GM12875 (cell line): ENCODE measurements around the gene IFI44.

ENCODE experiments used
- H3K4me3 ChIP-seq: one replicate; pipeline ENCODE4 v1.5.1; 2011; ENCODE audit warnings: low read depth, low read length, control low read depth
- TF ChIP-seq, protein P1 (sequence below): IDR thresholded peaks from 2 replicates; pipeline ENCODE4 v1.5.1; 2011; ENCODE audit warnings: low read depth, mild to moderate bottlenecking, control low read depth, inconsistent platforms, low read length, moderate library complexity, borderline replicate concordance; ENCODE audit not compliant: insufficient read depth

IFI44 gene

DNA sequence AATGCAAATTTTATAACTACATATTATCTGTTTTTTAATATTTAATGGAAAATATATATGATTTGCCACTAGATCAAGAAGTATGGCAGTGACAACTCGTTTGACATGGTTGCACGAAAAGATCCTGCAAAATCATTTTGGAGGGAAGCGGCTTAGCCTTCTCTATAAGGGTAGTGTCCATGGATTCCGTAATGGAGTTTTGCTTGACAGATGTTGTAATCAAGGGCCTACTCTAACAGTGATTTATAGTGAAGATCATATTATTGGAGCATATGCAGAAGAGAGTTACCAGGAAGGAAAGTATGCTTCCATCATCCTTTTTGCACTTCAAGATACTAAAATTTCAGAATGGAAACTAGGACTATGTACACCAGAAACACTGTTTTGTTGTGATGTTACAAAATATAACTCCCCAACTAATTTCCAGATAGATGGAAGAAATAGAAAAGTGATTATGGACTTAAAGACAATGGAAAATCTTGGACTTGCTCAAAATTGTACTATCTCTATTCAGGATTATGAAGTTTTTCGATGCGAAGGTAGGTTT is 556 bp downstream of the IFI44 start:
- H3K4me3 ChIP-seq: peak overlapping the region; percentile 52
- TF ChIP-seq, protein P1, sequence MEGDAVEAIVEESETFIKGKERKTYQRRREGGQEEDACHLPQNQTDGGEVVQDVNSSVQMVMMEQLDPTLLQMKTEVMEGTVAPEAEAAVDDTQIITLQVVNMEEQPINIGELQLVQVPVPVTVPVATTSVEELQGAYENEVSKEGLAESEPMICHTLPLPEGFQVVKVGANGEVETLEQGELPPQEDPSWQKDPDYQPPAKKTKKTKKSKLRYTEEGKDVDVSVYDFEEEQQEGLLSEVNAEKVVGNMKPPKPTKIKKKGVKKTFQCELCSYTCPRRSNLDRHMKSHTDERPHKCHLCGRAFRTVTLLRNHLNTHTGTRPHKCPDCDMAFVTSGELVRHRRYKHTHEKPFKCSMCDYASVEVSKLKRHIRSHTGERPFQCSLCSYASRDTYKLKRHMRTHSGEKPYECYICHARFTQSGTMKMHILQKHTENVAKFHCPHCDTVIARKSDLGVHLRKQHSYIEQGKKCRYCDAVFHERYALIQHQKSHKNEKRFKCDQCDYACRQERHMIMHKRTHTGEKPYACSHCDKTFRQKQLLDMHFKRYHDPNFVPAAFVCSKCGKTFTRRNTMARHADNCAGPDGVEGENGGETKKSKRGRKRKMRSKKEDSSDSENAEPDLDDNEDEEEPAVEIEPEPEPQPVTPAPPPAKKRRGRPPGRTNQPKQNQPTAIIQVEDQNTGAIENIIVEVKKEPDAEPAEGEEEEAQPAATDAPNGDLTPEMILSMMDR: no peak

DNA sequence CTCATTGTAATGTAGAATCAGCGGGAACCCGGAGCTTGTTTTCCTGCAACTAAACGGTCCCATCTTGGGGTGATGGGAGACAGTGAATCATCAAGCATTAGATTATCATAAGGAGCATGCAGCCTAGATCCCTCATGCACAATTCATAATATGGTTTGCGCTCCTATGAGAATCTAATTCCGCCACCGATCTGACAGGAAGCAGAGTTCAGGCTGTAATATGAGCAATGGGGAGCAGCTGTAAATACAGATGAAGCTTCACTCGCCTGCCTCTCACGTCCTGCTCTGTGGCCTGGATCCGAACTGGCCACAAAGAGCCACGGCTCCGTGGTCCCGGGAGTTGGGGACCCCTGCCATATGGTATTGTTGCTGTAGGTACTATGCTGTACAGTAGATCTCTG is 1.6 kb downstream of the IFI44 start:
- H3K4me3 ChIP-seq: peak overlapping the region; percentile 52
- TF ChIP-seq, protein P1: no peak

DNA sequence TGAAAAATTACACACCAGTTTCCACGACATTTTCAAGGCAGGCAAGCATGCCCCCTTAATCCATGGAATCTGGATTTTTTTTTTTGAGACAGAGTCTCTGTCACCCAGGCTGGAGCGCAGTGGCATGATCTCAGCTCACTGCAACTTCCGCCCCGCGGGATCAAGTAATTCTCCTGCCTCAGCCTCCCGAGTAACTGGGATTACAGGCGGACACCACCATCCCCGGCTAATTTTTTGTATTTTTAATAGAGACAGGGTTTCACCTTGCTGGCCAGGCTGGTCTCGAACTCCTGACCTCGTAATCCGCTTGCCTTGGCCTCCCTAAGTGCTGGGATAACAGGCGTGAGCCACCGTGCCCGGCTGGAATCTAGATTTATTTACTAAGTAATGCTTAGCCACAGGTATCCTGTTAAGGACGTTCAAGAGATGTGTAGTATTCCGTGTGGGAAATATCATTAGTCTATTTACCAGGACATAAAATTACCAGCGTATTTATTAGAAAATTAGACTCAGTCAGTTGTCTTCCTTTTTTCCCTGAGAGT is 2.5 kb downstream of the IFI44 start:
- H3K4me3 ChIP-seq: peak overlapping the region; percentile 19
- TF ChIP-seq, protein P1: no peak

DNA sequence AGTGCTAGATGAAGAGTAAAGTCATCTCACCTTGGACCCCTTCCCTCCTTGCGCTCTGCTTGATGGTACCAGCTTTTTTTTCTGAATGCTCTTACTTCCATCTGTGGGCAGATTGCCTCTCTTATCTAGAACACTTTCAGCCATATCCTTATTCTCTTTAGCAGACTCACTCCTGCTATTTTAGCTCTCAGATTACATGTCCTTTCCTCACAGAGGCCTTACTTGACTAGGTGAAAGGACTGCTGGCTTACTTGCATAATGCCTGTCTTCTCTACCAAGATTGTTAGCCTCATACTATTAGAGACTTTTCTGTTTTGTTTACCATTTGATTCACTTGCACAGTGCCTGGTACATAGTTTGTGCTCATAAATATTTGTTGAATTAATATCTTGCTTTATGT is 9.3 kb downstream of the IFI44 start:
- TF ChIP-seq, protein P1: no peak
- H3K4me3 ChIP-seq: no peak overlapping the region

DNA sequence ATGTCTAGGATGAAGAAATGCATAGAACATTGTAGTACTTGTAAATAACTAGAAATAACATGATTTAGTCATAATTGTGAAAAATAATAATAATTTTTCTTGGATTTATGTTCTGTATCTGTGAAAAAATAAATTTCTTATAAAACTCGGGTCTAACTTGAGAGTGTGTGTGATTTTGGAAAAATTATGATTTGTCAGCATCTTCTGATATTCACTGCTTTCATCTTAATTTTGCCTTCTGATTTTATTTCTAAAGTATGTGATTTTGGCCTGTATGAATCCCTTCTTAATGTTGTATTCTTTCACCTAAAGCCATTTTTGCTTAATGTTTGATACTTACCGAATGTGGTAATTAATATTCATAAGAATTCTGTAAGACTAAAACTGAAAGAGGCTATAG is 14.3 kb downstream of the IFI44 start:
- no peak overlapping the region for H3K4me3 ChIP-seq
- TF ChIP-seq, protein P1: no peak

DNA sequence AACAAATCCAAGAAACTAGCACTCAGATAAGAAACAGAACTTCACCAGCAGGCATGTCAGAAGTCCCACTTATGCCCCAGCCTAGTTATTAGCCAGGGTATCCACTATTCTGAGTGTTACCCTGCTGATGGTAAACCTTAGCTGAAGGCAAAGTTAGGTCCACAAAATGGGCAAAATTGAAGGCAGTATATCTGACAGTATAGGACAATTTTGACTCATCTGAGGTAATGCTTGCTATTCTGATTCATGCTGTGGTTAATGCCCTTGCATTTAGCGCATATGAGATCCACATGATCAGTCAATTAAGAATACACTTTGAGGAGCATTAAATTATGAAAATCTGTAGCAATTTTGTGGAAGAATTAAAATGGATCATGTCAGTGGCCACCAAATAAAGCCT is 15.1 kb downstream of the IFI44 start:
- no peak overlapping the region for H3K4me3 ChIP-seq
- TF ChIP-seq, protein P1: no peak

DNA sequence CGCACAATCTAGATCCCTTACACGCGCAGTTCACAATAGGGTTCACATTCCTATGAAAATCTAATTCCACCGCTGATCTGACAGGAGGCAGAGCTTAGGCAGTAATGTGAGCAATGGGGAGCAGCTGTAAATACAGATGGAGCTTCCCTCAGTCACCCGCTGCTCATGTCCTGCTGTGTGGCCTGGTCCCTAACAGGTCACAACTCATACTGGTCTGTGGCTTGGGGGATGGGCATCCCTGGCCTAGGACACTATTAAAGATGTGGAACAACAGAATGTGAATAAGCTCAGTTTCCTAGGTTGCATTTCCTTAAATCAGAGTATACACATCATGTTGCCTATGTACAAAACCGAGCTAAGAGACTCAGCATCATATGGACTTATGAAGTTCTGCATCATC is 16.2 kb downstream of the IFI44 start:
- no peak overlapping the region for H3K4me3 ChIP-seq
- TF ChIP-seq, protein P1: no peak
